HAP-1 (cell line): ENCODE results near the gene IPO13.

Experiments
- DNase-seq, 2 experiments: peaks; one replicate each; pipeline ENCODE4 v3.0.0-alpha.2; 2016 to 2020; ENCODE audit warnings: low spot score in 2 of 2
- H3K27me3 ChIP-seq: fragments of 250-450 bp; sonication (Bioruptor Pico); 2 replicates; pipeline ENCODE4 v1.5.1; 2020; ENCODE audit warnings: low read depth, mild to moderate bottlenecking, moderate library complexity
- H3K36me3 ChIP-seq: fragments of 250-450 bp; sonication (Bioruptor Pico); replicated peaks from 2 replicates; pipeline ENCODE4 v1.5.1; 2020; ENCODE audit warnings: mild to moderate bottlenecking
- H3K4me1 ChIP-seq: fragments of 250-450 bp; sonication (Bioruptor Pico); 2 replicates; pipeline ENCODE4 v1.5.1; 2020; ENCODE audit warnings: mild to moderate bottlenecking
- H3K4me3 ChIP-seq: fragments of 250-450 bp; sonication (Bioruptor Pico); 2 replicates; pipeline ENCODE4 v1.5.1; 2020; ENCODE audit warnings: mild to moderate bottlenecking, moderate library complexity
- H3K9me3 ChIP-seq: fragments of 250-450 bp; sonication (Bioruptor Pico); 2 replicates; pipeline ENCODE4 v1.5.1; 2020; ENCODE audit warnings: mild to moderate bottlenecking, moderate library complexity
- in situ Hi-C: fragments of 300-500 bp; cut with MboI; formaldehyde crosslinking; loops from 3 replicates; pipeline ENCODE4 v1.14.3; 2020; ENCODE audit warnings: low sequenced_read_pairs, inconsistent platforms, mixed read lengths

IPO13 gene

GRCh38 chr1:43951021-43951985 lies 4.6 kb downstream of the IPO13 start:
- DNase-seq, result no peak
- H3K4me1 ChIP-seq, result no peaks in the 10 kb centered on the region
- no peaks in the 10 kb centered on the region for H3K27me3 ChIP-seq
- no peak overlapping the region for H3K4me3 ChIP-seq
- H3K36me3 ChIP-seq, result no peaks in the 10 kb centered on the region; the same call in 1 of the 2 replicates
- no peaks in the 10 kb centered on the region for H3K9me3 ChIP-seq
- in situ Hi-C loops, result no loop called here

GRCh38 chr1:43952731-43953346 lies 6.1 kb downstream of the IPO13 start:
- Histone ChIP-seq H3K4me1 (no peaks in the 10 kb centered on the region), H3K9me3 (no peaks in the 10 kb centered on the region), H3K27me3 (no peaks in the 10 kb centered on the region), H3K36me3 (peaks cover 5% of the 10 kb centered on the region), H3K4me3 (no peak overlapping the region)
- in situ Hi-C loops, result no loop called here
- DNase-seq, result no peak

GRCh38 chr1:43953361-43953760 lies 6.6 kb downstream of the IPO13 start:
- no peak for DNase-seq
- Histone ChIP-seq H3K4me1 (no peaks in the 10 kb centered on the region), H3K9me3 (no peaks in the 10 kb centered on the region), H3K4me3 (no peak overlapping the region), H3K36me3 (peaks cover 10% of the 10 kb centered on the region), H3K27me3 (no peaks in the 10 kb centered on the region)
- in situ Hi-C loops, result no loop called here

- Histone ChIP-seq H3K36me3 (peaks cover 16% of the 10 kb centered on the region), H3K4me1 (no peaks in the 10 kb centered on the region), H3K9me3 (no peaks in the 10 kb centered on the region), H3K4me3 (no peak overlapping the region), H3K27me3 (no peaks in the 10 kb centered on the region)
- in situ Hi-C loops, result no loop called here
- DNase-seq, result no peak
Measured at GRCh38 chr1:43954036-43954435, 7.3 kb downstream of the IPO13 start.

- no peak for DNase-seq
- Histone ChIP-seq H3K4me3 (no peak overlapping the region), H3K4me1 (no peaks in the 10 kb centered on the region), H3K9me3 (no peaks in the 10 kb centered on the region), H3K36me3 (peaks cover 18% of the 10 kb centered on the region), H3K27me3 (no peaks in the 10 kb centered on the region)
- in situ Hi-C loops, result no loop called here
Measured at GRCh38 chr1:43956234-43956633, 9.5 kb downstream of the IPO13 start.

- in situ Hi-C loops, result no loop called here
- Histone ChIP-seq H3K4me3 (no peak overlapping the region), H3K36me3 (peaks cover 19% of the 10 kb centered on the region), H3K4me1 (no peaks in the 10 kb centered on the region), H3K27me3 (no peaks in the 10 kb centered on the region), H3K9me3 (no peaks in the 10 kb centered on the region)
- no peak for DNase-seq
Measured at GRCh38 chr1:43957407-43958040, 10.8 kb downstream of the IPO13 start.

GRCh38 chr1:43958351-43959255 lies 11.9 kb downstream of the IPO13 start:
- Histone ChIP-seq H3K36me3 (peaks cover 26% of the 10 kb centered on the region), H3K4me1 (no peaks in the 10 kb centered on the region), H3K27me3 (no peaks in the 10 kb centered on the region), H3K4me3 (no peak overlapping the region), H3K9me3 (no peaks in the 10 kb centered on the region)
- in situ Hi-C loops, result no loop called here
- no peak for DNase-seq

- Histone ChIP-seq H3K36me3 (peaks cover 26% of the 10 kb centered on the region), H3K4me3 (no peak overlapping the region), H3K4me1 (no peaks in the 10 kb centered on the region), H3K9me3 (no peaks in the 10 kb centered on the region), H3K27me3 (no peaks in the 10 kb centered on the region)
- in situ Hi-C loops, result no loop called here
- no peak for DNase-seq
Measured at GRCh38 chr1:43960798-43961197, 14.0 kb downstream of the IPO13 start.

- no peak overlapping the region for H3K4me3 ChIP-seq
- H3K36me3 ChIP-seq, result peaks cover 26% of the 10 kb centered on the region
- DNase-seq, result no peak
- H3K4me1 ChIP-seq, result no peaks in the 10 kb centered on the region
- no peaks in the 10 kb centered on the region for H3K27me3 ChIP-seq
- H3K9me3 ChIP-seq, result no peaks in the 10 kb centered on the region
- in situ Hi-C loops, result no loop called here
Measured at GRCh38 chr1:43961692-43962091, 14.9 kb downstream of the IPO13 start.

- in situ Hi-C loops, result no loop called here
Measured at GRCh38 chr1:43962324-43962723, 15.6 kb downstream of the IPO13 start.

GRCh38 chr1:43963006-43963405 lies 16.3 kb downstream of the IPO13 start:
- peaks cover 20% of the 10 kb centered on the region for H3K36me3 ChIP-seq
- in situ Hi-C loops, result no loop called here

More at GRCh38 chr1:43962324-43962723, 15.6 kb downstream of the IPO13 start:
- H3K9me3 ChIP-seq, result no peaks in the 10 kb centered on the region
- DNase-seq, result no peak
- no peaks in the 10 kb centered on the region for H3K4me1 ChIP-seq
- H3K4me3 ChIP-seq, result no peak overlapping the region
- no peaks in the 10 kb centered on the region for H3K27me3 ChIP-seq
- H3K36me3 ChIP-seq, result peaks cover 26% of the 10 kb centered on the region

GRCh38 chr1:43963890-43964289 lies 17.1 kb downstream of the IPO13 start:
- Histone ChIP-seq H3K4me1 (no peaks in the 10 kb centered on the region), H3K4me3 (no peak overlapping the region), H3K27me3 (no peaks in the 10 kb centered on the region), H3K36me3 (peaks cover 11% of the 10 kb centered on the region), H3K9me3 (no peaks in the 10 kb centered on the region)
- in situ Hi-C loops, result no loop called here
- no peak for DNase-seq

More at GRCh38 chr1:43963006-43963405, 16.3 kb downstream of the IPO13 start:
- no peak for DNase-seq
- H3K9me3 ChIP-seq, result no peaks in the 10 kb centered on the region
- H3K4me1 ChIP-seq, result no peaks in the 10 kb centered on the region
- H3K4me3 ChIP-seq, result no peak overlapping the region
- H3K27me3 ChIP-seq, result no peaks in the 10 kb centered on the region

GRCh38 chr1:43965316-43965715 lies 18.6 kb downstream of the IPO13 start:
- DNase-seq, result no peak
- Histone ChIP-seq H3K36me3 (peaks cover 10% of the 10 kb centered on the region), H3K9me3 (no peaks in the 10 kb centered on the region), H3K4me3 (no peak overlapping the region), H3K27me3 (no peaks in the 10 kb centered on the region), H3K4me1 (no peaks in the 10 kb centered on the region)
- in situ Hi-C loops, result no loop called here
